PC-9 (cell line): ENCODE results near the gene CCDC88C. TPM values are rescaled to one million over a fixed set of nuclear protein-coding genes. Genes with fewer than 3 reads are reported as not detected.

Source experiments
- BruUV-seq: library from RNA; stranded (reverse); fragments of 400-500 nt; replicated peaks from 2 replicates; lab custom pipeline; 2021; lab: Mats Ljungman, UMichigan
- CTCF ChIA-PET: fragments of 300-600 bp; sonication (Branson Sonifier 250); formaldehyde crosslinking; loops from one replicate; lab custom pipeline; 2022; ENCODE audit warnings: antibody characterized with exemption; lab: Charles Lee
- POLR2A ChIA-PET: fragments of 300-600 bp; sonication (Branson Sonifier 250); formaldehyde crosslinking; loops from one replicate; lab custom pipeline; 2022; ENCODE audit warnings: antibody characterized with exemption; ENCODE audit not compliant: unreplicated experiment; lab: Charles Lee
- DNase-seq, 2 experiments: peaks; one replicate each; pipeline versions ENCODE4 v3.0.0 to v3.0.0-alpha.2; 2015 to 2022; ENCODE audit warnings: mixed read lengths in 1 of 2
- H2AFZ ChIP-seq: fragments of 200-600 bp; sonication (generic); 2 replicates; pipeline ENCODE4 v1.8.1; 2017; ENCODE audit warnings: antibody characterized with exemption
- H3F3A ChIP-seq: fragments of 200-600 bp; sonication (generic); 2 replicates; pipeline ENCODE4 v1.8.1; 2017; ENCODE audit warnings: antibody characterized with exemption, mild to moderate bottlenecking, low read depth; ENCODE audit not compliant: insufficient read depth
- H3K27ac ChIP-seq: fragments of 200-600 bp; sonication (generic); 2 replicates; pipeline ENCODE4 v1.6.1; 2016; ENCODE audit warnings: mixed run types
- H3K27me3 ChIP-seq: fragments of 200-600 bp; sonication (generic); 2 replicates; pipeline ENCODE4 v1.6.1; 2016; ENCODE audit warnings: low read depth, mixed run types; ENCODE audit not compliant: insufficient read depth
- H3K36me3 ChIP-seq: fragments of 200-600 bp; sonication (generic); 2 replicates; pipeline ENCODE4 v1.6.1; 2016; ENCODE audit warnings: low read depth, mixed run types
- H3K4me1 ChIP-seq: fragments of 200-600 bp; sonication (generic); replicated peaks from 2 replicates; pipeline ENCODE4 v1.6.1; 2016; ENCODE audit warnings: mixed run types; ENCODE audit not compliant: insufficient read depth
- H3K4me2 ChIP-seq: fragments of 200-600 bp; sonication (generic); 2 replicates; pipeline ENCODE4 v1.6.1; 2017; ENCODE audit warnings: mixed run types
- H3K4me3 ChIP-seq: fragments of 200-600 bp; sonication (generic); 2 replicates; pipeline ENCODE4 v1.6.1; 2016; ENCODE audit warnings: mixed run types
- H3K79me2 ChIP-seq: fragments of 200-600 bp; sonication (generic); 2 replicates; pipeline ENCODE4 v1.6.1; 2017; ENCODE audit warnings: low read depth, mixed run types
- H3K9me2 ChIP-seq: fragments of 200-600 bp; sonication (generic); 2 replicates; pipeline ENCODE4 v1.8.1; 2017; ENCODE audit warnings: mild to moderate bottlenecking; ENCODE audit not compliant: insufficient read depth
- H3K9me3 ChIP-seq: fragments of 200-600 bp; sonication (generic); 2 replicates; pipeline ENCODE4 v1.8.1; 2016; ENCODE audit warnings: low read depth; ENCODE audit not compliant: insufficient read depth
- H4K20me1 ChIP-seq: fragments of 200-600 bp; sonication (generic); 2 replicates; pipeline ENCODE4 v1.8.1; 2017; ENCODE audit not compliant: insufficient read depth
- EZH2 ChIP-seq: fragments of 200-600 bp; sonication (generic); IDR thresholded peaks from 2 replicates; pipeline ENCODE4 v1.8.0; 2017; ENCODE audit warnings: antibody characterized with exemption, low read depth
- intact Hi-C: fragments of 100-400 bp; cut with micrococcal nuclease; formaldehyde crosslinking; loops from one replicate; pipeline ENCODE4 v1.10.0; 2022; ENCODE audit not compliant: unreplicated experiment
- total RNA-seq: library from RNA; stranded (reverse); gene quantifications from 2 replicates; pipeline ENCODE4 v1.2.3, GENCODE V29; 2021
- TF ChIP-seq, protein P1 (sequence below): fragments of 200-600 bp; sonication (generic); conservative IDR thresholded peaks from 2 replicates; pipeline ENCODE4 v1.6.1; 2017; ENCODE audit warnings: mixed run types, antibody characterized with exemption, mild to moderate bottlenecking, moderate library complexity

Gene CCDC88C
- total RNA-seq, 1 experiment from 2014 or later = 7.4 TPM

DNA sequence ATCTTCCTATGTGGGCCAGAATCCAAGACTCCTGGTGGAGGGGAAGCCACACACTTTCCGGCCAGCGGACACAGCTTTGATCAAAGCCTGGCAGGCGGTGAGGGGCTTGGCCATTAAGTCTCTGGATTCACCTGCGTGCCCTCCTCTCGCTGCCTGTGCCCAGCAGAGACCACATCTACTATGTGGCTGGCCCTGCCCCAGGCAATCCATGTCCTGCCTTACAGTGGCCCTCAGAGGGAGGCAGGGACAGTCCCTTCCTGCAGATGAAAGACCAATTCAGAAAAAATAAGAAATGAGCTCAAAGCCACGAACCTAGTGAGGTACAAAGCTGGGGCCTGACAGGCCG, 90.4 kb downstream of the CCDC88C start:
- Histone ChIP-seq H3K4me2 (no peak overlapping the region), H3K9me2 (no peaks in the 10 kb centered on the region), H3K27me3 (no peaks in the 10 kb centered on the region), H3K79me2 (no peaks in the 10 kb centered on the region), H3K4me1 (no peaks in the 10 kb centered on the region), H2AFZ (no peak overlapping the region), H3K4me3 (no peak overlapping the region), H3F3A (no peaks in the 10 kb centered on the region), H3K9me3 (no peaks in the 10 kb centered on the region), H4K20me1 (no peaks in the 10 kb centered on the region), H3K36me3 (no peaks in the 10 kb centered on the region), H3K27ac (no peak overlapping the region)
- POLR2A ChIA-PET = no interaction called here
- no peak for DNase-seq
- no TSS peak for BruUV-seq
- intact Hi-C loops = no loop called here
- CTCF ChIA-PET = interaction anchor here (1.0 kb wide), 1 partner anchor 668 kb away, joined by 3 read pairs; no protein-coding TSS in a partner anchor
- no peak for TF ChIP-seq EZH2
- TF ChIP-seq, protein P1, sequence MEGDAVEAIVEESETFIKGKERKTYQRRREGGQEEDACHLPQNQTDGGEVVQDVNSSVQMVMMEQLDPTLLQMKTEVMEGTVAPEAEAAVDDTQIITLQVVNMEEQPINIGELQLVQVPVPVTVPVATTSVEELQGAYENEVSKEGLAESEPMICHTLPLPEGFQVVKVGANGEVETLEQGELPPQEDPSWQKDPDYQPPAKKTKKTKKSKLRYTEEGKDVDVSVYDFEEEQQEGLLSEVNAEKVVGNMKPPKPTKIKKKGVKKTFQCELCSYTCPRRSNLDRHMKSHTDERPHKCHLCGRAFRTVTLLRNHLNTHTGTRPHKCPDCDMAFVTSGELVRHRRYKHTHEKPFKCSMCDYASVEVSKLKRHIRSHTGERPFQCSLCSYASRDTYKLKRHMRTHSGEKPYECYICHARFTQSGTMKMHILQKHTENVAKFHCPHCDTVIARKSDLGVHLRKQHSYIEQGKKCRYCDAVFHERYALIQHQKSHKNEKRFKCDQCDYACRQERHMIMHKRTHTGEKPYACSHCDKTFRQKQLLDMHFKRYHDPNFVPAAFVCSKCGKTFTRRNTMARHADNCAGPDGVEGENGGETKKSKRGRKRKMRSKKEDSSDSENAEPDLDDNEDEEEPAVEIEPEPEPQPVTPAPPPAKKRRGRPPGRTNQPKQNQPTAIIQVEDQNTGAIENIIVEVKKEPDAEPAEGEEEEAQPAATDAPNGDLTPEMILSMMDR = no peak

DNA sequence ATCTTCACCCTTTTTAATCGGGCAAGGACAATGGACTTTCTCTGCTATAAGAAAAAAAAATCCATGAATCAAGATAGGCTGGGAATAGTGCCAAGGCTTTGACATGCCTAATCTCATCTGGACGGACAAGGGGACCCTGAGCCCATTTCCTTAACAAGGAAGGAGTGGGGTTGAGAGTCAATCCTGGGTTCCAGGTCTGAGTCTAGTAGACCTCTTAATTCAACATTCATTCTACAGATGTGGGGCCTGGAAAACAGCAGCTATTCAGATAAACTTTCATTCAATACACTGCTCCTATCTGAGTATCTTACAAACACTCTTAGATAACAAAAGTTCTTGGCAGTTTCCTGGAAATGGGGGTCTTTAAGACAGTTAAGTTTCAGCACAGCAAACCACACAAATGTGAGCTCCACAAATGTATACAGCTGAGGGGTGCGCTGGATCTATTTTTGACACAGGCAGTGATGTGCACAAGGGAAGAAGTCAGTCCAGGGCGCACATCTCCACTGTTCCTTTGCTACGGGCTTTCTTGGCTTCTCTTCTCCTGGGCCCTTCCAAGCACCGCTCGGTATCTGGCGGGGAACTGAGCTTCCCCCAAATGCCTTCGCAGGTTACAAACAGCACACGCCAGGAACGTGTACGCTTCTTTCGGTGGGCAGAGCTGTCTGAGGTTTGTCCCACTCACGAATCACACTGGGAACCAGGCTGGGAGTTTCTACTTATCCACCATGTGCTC, 90.9 kb downstream of the CCDC88C start:
- H3K4me1 ChIP-seq = no peaks in the 10 kb centered on the region
- no peak overlapping the region for H3K27ac ChIP-seq
- no peak overlapping the region for H3K4me3 ChIP-seq
- H3F3A ChIP-seq = no peaks in the 10 kb centered on the region
- no peaks in the 10 kb centered on the region for H3K9me3 ChIP-seq
- intact Hi-C loops = no loop called here
- TF ChIP-seq EZH2 = no peak
- TF ChIP-seq, protein P1 = no peak
- H3K36me3 ChIP-seq = no peaks in the 10 kb centered on the region
- H2AFZ ChIP-seq = no peak overlapping the region
- no peaks in the 10 kb centered on the region for H3K79me2 ChIP-seq
- H3K9me2 ChIP-seq = no peaks in the 10 kb centered on the region
- H3K27me3 ChIP-seq = no peaks in the 10 kb centered on the region
- CTCF ChIA-PET = interaction anchor here (1.0 kb wide), 1 partner anchor 668 kb away, joined by 3 read pairs; no protein-coding TSS in a partner anchor
- H3K4me2 ChIP-seq = no peak overlapping the region
- no TSS peak for BruUV-seq
- no peak for DNase-seq
- POLR2A ChIA-PET = no interaction called here
- H4K20me1 ChIP-seq = no peaks in the 10 kb centered on the region

DNA sequence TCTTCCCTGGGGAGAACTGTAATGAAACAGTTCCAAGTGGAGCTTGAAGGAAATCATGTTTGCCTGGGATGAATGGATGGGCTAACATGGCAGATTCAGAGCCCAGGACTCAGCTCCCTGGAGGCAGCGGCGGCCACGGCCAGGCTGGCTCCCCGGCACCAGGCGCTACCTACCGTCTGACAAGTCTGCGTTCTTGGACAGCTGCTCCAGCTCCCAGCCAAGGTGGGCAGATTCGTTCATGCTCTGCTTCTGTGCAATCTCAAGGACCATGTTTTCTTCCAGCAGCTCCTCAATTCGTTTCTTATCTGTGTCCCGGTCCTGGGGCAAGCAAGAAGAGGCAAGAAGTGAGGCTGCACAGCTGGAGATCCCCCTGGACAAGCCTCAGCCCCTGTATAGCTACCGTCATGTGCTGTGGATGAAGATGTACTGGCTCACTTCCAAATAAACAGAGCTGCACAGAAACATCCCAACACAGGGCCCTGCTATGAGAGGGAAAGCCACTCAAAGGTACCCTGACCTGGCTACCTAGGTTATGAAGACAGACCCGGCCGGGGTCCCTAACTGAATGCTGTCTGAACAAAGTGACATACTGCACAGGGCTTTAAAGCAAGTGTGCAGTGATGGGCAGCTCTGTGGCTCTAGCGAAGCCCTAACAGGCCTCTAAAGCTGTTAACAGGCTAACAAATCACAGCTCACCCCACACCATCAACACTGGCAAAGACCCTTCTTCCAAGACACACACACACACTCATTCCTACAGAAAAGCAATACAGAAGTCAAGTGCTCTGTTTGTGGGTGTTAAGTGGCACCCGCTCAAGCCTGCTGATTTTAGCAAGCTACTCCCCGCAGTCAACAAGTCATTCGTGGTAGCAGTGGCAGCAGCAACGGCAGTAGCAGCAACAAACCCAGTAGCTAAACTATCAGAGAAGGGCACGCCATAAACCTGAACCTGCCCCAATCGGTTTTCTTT, 92.7 kb downstream of the CCDC88C start:
- Histone ChIP-seq H3K9me2 (no peaks in the 10 kb centered on the region), H3K27me3 (no peaks in the 10 kb centered on the region), H3K4me1 (no peaks in the 10 kb centered on the region), H3K36me3 (no peaks in the 10 kb centered on the region), H3K4me3 (no peak overlapping the region), H3K4me2 (no peak overlapping the region), H4K20me1 (no peaks in the 10 kb centered on the region), H3F3A (no peaks in the 10 kb centered on the region), H2AFZ (no peak overlapping the region), H3K79me2 (no peaks in the 10 kb centered on the region), H3K27ac (no peak overlapping the region), H3K9me3 (no peaks in the 10 kb centered on the region)
- TF ChIP-seq EZH2 = no peak
- TF ChIP-seq, protein P1 = no peak
- BruUV-seq = no TSS peak
- DNase-seq = no peak
- CTCF ChIA-PET = no interaction called here
- intact Hi-C loops = no loop called here
- POLR2A ChIA-PET = no interaction called here
